H1 (cell line): Measurements from ENCODE around the gene FXYD3. TPM values are rescaled to one million over a fixed set of nuclear protein-coding genes. Genes with fewer than 3 reads are reported as not detected.

ENCODE experiments used
- BCL11A ChIP-seq, 2 experiments: IDR thresholded peaks; one replicate each; pipeline ENCODE4 v1.6.1; 2011; ENCODE audit warnings: low read depth in 2 of 2, low read length in 2 of 2, mild to moderate bottlenecking in 2 of 2
- BRCA1 ChIP-seq: IDR thresholded peaks from 2 replicates; pipeline ENCODE4 v1.6.1; 2012; ENCODE audit warnings: low read depth, low read length, improper control_type of control experiment
- CEBPB ChIP-seq: IDR thresholded peaks from 2 replicates; pipeline ENCODE4 v1.6.1; 2012; ENCODE audit warnings: low read depth, low read length
- GABPA ChIP-seq: IDR thresholded peaks from 2 replicates; pipeline ENCODE4 v1.6.1; 2011; ENCODE audit warnings: mild to moderate bottlenecking, low read length, moderate library complexity, borderline replicate concordance; ENCODE audit not compliant: insufficient read depth
- POLR2A ChIP-seq, 2 experiments: IDR thresholded peaks; 1 replicate in 1 of 2; 2 replicates in 1 of 2; pipeline ENCODE4 v1.6.1; 2011; ENCODE audit warnings: low read depth in 2 of 2, low read length in 2 of 2, mild to moderate bottlenecking in 2 of 2; ENCODE audit errors: control extremely low read depth in 1 of 2
- RAD21 ChIP-seq, 2 experiments: IDR thresholded peaks in 1 of 2; conservative IDR thresholded peaks in 1 of 2; 2 replicates each; pipeline ENCODE4 v1.6.1; 2011; ENCODE audit warnings: low read depth in 2 of 2, low read length in 2 of 2, improper control_type of control experiment in 1 of 2, inconsistent platforms in 1 of 2, mild to moderate bottlenecking in 1 of 2, moderate library complexity in 1 of 2
- SAP30 ChIP-seq: fragments of 300-600 bp; sonication (generic); IDR thresholded peaks from 2 replicates; pipeline ENCODE4 v1.7.1; 2012; ENCODE audit warnings: low read length, moderate library complexity, mild to moderate bottlenecking, inconsistent platforms; ENCODE audit not compliant: insufficient read depth, insufficient replicate concordance
- TBP ChIP-seq: IDR thresholded peaks from 2 replicates; pipeline ENCODE4 v1.6.1; 2011; ENCODE audit warnings: low read depth, low read length, improper control_type of control experiment
- YY1 ChIP-seq: IDR thresholded peaks from 2 replicates; pipeline ENCODE4 v1.6.1; 2011; ENCODE audit warnings: low read depth, mild to moderate bottlenecking, low read length
- polyA plus RNA-seq, 7 experiments: library from polyadenylated mRNA; depleted of rRNA in 3 of 7; stranded (reverse) in 5 of 7; unstranded in 2 of 7; fragments of >200 nt in 5 of 7; fragments of 200-250 nt in 2 of 7; gene quantifications; 1 replicate in 5 of 7; 2 replicates in 1 of 7; 4 replicates in 1 of 7; pipeline versions ENCODE4 v1.2.1 to v1.2.3, GENCODE V29; 2011 to 2013; ENCODE audit warnings: missing spikeins in 2 of 7, mixed read lengths in 2 of 7
- total RNA-seq: library from RNA; stranded (reverse); fragmentation: NEBNext Ultra II Directional; extraction: Animal tissue kit (Norgen Biotek cat#: 25700); gene quantifications from 2 replicates; pipeline ENCODE4 v1.2.1, GENCODE V29; 2021

FXYD3 gene
- total and polyA plus RNA-seq, 2 of the 8 experiments (the other 6 are each of a cell fraction or from before 2014, with no cell fraction given): 0.33 TPM; not detected in 1

GRCh38 chr19:35146746-35147459 lies 31.3 kb downstream of the FXYD3 start (continued):
- no peak for TF ChIP-seq CEBPB
- TF ChIP-seq RAD21 (IDR thresholded peaks at IDR 0.05 in 1 of 2, conservative IDR thresholded peaks at IDR 0.05 in 1 of 2; ENCODE audit: low read depth in 2 of 2, low read length in 2 of 2): no peak
- no peak for TF ChIP-seq BRCA1
- no peak for TF ChIP-seq BCL11A (IDR thresholded peaks at IDR 0.05; ENCODE audit: low read depth in 2 of 2, low read length in 2 of 2)
- TF ChIP-seq POLR2A (IDR thresholded peaks at IDR 0.05; ENCODE audit: control extremely low read depth in 1 of 2, low read depth in 2 of 2, low read length in 2 of 2): no peak
- no peak for TF ChIP-seq TBP
- no peak for TF ChIP-seq GABPA
- TF ChIP-seq YY1: no peak
- no peak for TF ChIP-seq SAP30
